Measurements from ENCODE around the gene COL28A1.
A peak's percentile ranks its signal among the peaks of the same experiment; 100 is the strongest.
"Not testable (repeated sequence)": the region's sequence is repeated elsewhere in the genome, so short reads cannot be mapped to it uniquely, and the experiment has no call there.

The COL28A1 gene

GRCh38 chr7:7561591-7561990 is 25.9 kb upstream of the COL28A1 start:
- DNase-seq (ENCODE audit: low read depth) = not testable (repeated sequence)

GRCh38 chr7:7557252-7557651 is 21.6 kb upstream of the COL28A1 start:
- DNase-seq (ENCODE audit: low read depth) = no peak

- no peak for DNase-seq (ENCODE audit: low read depth)
Observed at GRCh38 chr7:7556852-7557251, 21.2 kb upstream of the COL28A1 start.

DNA sequence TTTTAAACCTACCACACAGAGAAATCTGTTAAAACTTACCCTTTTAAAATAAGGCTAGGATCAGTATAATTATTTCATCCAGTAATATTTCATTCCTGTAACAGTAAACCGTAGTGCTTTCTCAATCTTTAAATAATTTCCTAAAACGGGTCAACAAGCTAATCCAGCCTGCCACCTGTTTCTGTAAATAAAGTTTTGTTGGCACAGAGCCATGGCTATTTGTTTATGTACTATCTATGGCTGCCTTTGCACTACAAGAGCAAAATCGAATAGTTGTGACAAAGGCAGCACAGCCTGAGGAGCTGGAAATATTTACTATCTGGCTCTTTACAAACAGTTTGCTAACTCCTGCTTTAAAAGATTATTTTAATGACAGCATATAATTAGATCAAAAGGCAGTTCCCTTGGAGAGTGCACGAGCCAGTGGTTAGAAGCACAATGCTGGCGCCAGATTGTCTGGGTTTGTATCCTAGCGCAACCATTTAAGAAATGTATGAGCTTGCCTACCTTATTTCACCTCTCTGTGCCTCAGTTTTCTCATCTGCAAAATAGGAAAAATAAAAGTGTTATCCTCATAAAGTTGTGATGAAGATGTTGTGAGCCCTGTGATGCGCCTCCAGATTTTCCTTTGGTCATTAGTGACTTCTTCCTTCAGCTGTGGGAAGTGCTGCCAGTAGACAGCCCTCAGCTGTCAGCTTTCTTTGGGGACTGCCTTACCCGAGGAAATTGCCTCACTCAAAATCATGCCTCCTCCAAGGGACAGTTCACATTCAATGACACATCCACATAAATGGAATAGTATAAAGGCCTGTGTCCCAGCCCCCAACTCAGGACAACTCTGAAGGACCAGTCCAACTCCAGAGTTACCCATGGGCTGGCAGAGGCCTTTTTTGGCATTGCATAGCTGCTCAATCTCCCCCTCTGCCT is 19.2 kb upstream of the COL28A1 start:
- DNase-seq (ENCODE audit: low read depth) = no peak

DNA sequence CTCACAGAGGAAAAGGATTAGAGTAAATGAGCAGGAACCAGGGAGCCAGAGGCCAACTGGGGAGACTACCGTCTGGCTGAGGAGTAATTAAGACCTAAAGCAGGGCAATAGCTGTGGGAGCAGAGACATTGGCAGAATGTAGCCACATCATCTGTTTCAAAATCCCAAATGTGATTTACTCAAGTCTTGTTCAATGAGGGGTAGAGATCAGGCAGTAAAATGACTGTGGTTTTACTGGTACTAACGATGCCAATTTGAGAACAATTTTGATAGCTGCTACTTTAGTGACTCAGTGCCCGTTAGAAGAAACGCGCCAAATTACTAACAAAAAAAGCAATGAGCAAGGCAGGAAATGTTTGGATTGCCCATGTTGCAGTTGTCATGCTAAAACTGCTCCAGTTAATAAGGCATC is 18.4 kb upstream of the COL28A1 start:
- DNase-seq (ENCODE audit: low read depth) = peak; percentile 85

DNA sequence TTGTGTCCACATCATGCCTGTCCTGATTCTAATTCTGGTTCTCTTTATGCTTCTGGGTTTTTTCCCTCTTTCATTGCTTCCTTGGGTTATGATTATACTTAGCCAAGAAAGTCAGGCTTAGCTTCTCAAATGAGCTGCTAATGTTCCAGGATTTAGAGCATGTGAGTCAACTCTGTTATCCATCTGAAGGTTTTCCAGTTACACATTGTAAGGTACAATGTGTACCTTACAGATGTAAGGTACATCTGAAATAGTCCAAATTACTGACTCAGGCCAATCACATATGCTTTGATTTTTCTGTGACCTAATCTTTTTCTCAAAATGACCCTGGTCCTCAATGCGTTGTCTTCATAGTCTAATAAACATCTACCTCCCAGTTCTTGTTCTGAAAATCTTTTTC is 17.7 kb upstream of the COL28A1 start:
- DNase-seq (ENCODE audit: low read depth) = no peak

GRCh38 chr7:7552199-7552598 is 16.5 kb upstream of the COL28A1 start:
- DNase-seq (ENCODE audit: low read depth) = no peak

GRCh38 chr7:7550663-7551062 is 15.0 kb upstream of the COL28A1 start:
- DNase-seq (ENCODE audit: low read depth) = no peak

DNA sequence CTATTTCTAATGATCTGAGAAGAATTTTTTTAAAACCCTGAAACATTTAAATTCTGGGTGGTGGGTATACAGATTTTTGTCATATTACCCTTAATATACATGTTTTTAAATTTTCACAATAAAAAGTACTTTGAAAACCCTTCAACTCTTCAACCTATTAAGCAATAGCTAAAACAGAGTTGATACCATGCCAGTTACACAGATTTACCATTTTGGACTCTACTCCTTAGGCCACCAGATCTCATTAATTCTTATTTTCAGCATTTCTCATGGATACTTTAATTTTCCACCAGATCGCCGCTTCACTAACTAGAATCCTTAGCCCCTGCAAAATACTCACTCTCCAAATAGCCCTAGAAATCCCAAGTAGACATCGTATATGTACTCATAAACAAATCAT is 12.7 kb upstream of the COL28A1 start:
- no peak for DNase-seq (ENCODE audit: low read depth)

GRCh38 chr7:7542251-7542835 is 6.7 kb upstream of the COL28A1 start:
- no peak for DNase-seq (ENCODE audit: low read depth)

GRCh38 chr7:7539711-7540110 is 4.0 kb upstream of the COL28A1 start:
- DNase-seq (ENCODE audit: low read depth) = no peak

DNA sequence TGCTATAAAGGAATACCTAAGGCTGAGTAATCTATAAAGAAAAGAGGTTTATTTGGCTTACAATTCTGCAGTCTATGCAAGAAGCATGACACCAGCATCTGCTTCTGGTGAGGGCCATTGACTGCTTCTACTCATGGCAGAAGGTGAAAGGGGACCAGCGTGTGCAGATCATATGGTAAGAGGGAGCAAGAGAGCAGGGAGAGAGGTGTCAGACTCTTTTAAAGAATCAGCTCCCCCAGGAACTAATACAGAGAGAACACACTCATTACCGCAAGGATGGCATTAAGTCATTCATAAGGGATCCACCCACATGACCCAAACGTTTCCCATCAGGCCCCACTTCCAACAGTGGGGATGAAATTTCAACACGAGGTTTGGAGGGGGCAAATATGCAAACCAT is 3.5 kb upstream of the COL28A1 start:
- DNase-seq (ENCODE audit: low read depth) = no peak

GRCh38 chr7:7537711-7538110 is 2.0 kb upstream of the COL28A1 start:
- no peak for DNase-seq (ENCODE audit: low read depth)

- DNase-seq (ENCODE audit: low read depth) = no peak
Observed at GRCh38 chr7:7536396-7537019, 835 bp upstream of the COL28A1 start.

DNA sequence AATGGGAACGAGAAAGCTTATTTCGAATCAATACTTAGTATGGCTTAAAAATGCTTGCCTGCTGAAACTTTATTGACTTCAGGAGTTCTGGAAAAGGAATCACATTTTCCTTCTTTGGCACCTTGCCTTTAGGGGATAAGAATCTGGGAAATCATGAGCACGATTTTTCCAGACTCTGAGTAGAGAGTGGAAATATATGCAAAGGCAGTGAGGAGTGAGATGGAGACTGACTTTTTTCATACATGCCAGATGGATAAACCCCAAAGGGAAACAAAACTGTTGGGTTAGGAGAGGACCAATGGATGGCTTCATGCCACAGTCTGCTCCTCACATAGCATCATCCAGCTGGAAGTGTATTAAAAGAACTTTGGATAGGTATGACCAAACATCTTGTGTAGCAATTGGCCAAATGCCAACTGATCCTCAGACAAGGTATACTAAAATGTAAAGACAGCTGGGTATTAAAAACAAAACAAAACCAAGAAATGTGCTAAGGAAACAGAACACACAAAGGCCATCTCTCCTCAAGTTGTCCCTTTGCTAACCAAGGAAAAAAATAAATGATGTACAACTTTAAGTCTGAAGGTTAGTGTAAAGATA is 1.7 kb downstream of the COL28A1 start:
- no peak for DNase-seq (ENCODE audit: low read depth)

- DNase-seq (ENCODE audit: low read depth) = no peak
Observed at GRCh38 chr7:7529328-7529727, 6.3 kb downstream of the COL28A1 start.

GRCh38 chr7:7527047-7527446 is 8.6 kb downstream of the COL28A1 start:
- no peak for DNase-seq (ENCODE audit: low read depth)

GRCh38 chr7:7526006-7526405 is 9.7 kb downstream of the COL28A1 start:
- DNase-seq (ENCODE audit: low read depth) = no peak

GRCh38 chr7:7524121-7524520 is 11.6 kb downstream of the COL28A1 start:
- DNase-seq (ENCODE audit: low read depth) = no peak

- no peak for DNase-seq (ENCODE audit: low read depth)
Observed at GRCh38 chr7:7522421-7522820, 13.3 kb downstream of the COL28A1 start.

GRCh38 chr7:7521259-7521658 is 14.4 kb downstream of the COL28A1 start:
- DNase-seq (ENCODE audit: low read depth) = no peak

- no peak for DNase-seq (ENCODE audit: low read depth)
Observed at GRCh38 chr7:7519528-7519927, 16.1 kb downstream of the COL28A1 start.

DNA sequence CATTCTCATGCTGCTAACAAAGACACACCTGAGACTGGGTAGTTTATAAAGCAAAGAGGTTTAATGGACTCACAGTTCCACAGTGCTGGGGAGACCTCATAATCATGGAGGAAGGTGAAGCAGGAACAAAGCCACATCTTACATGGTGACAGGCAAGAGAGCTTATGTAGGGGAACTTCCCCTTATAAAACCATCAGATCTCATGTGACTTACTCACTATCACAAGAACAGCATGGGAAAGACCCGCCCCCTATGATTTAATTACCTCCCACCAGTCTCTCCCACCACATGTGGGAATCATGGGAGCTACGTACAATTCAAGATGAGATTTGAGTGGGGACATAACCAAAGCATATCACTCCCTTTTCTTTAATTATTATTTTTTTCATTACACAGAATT is 16.6 kb downstream of the COL28A1 start:
- DNase-seq (ENCODE audit: low read depth) = no peak

All from GM04504 (cell line).